Adipose tissue (tissue), 3 donors: ENCODE measurements around the gene RHEBL1. TPM values are rescaled to one million over a fixed set of nuclear protein-coding genes. Genes with fewer than 3 reads are reported as not detected.
A peak's percentile ranks its signal among the peaks of the same experiment; 100 is the strongest.

Experiments used
- H3K27ac ChIP-seq: one replicate; pipeline ENCODE4 v1.5.1; 2013; ENCODE audit warnings: low read depth, low read length
- WGBS, 3 donors: extraction: QIAGEN DNeasy Blood & Tissue Kit; methylation state at CpG; one replicate each; pipeline ENCODE4 v1.1.7; 2013; 5-methylcytosine and 5-hydroxymethylcytosine counted together
- polyA plus RNA-seq, 3 donors: library from polyadenylated mRNA; stranded (reverse); fragments of 200-250 nt; gene quantifications; one replicate each; pipeline ENCODE4 v1.2.3, GENCODE V29; 2013
- donor health status: healthy with polysubstance abuse.
- donor health status: Bipolar disorder and iron deficiency.
- donor health status: healthy.

The RHEBL1 gene, protein sequence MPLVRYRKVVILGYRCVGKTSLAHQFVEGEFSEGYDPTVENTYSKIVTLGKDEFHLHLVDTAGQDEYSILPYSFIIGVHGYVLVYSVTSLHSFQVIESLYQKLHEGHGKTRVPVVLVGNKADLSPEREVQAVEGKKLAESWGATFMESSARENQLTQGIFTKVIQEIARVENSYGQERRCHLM
- 1 to 10 TPM in 1 of 3 donors, under 1 TPM in 2; 0.53 to 2.6 (median 0.55) TPM for polyA plus RNA-seq

DNA sequence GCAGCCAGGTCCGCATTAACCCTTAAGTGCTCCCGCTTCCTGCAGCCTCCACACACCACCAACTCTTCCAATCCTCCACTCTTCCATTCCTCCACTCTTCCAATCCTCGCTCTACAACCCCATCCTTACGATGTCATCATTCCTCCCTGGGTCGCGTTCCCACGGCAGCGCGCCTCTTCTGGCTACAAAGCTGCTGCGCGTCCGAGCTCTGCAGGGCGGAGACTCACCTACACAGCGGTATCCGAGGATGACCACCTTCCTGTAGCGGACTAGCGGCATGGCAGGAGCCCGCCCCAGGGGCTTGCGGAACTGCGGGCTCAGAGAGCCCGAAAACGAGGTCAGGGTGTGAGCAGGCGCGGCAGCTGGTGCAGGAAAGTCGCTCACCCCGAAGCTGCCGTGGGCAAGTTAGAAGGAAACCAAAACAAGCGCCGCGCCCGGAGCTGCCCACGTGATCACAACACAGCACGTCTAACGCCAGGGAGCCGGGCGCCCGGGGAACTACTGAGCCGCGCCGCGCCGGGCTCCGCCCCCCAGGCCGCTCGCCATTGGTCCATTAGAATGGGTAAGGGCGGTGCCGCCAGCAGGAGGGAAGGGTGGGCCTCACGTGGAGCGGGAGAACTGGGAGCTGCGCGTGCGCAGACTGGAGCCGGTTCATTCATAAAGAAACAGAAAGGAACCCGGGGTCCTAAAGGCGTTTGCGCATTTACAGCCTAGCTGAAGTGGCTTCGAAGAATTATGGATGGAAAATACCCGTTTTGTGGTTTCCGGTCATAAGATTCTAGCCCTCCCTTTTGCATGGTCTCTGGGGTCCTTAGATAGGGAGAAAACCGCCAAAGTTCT is at the start of gene RHEBL1:
Gene RHEBL1 (minus strand): TSS at position 473 of the 840 bp plus-strand sequence. CDS start 194 bp downstream, at position 279.
- no peak within 1 kb of the TSS for H3K27ac ChIP-seq

DNA sequence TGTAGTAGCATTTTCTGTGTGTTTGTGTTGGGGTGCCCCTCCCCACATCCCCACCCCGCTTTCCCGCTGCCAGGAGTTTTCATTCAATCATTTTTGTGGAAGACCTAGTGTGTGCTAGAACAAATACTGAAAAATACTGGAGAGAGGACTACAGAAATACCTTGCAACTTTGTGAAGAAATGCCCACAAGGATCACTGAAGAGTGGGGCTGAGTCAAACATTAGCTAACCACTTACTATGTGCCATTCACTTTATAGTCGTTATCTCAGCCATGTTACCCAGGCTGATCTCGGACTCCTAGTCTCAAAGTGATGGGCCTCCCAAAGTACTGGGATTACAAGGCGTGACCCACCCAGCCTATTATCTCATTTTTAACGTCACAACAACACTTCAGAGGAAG is 41.4 kb upstream of the RHEBL1 start:
- 45 to 57% (median 51%) methylated on average over 6 of the region's 6 CpGs for WGBS, 3 donors
- H3K27ac ChIP-seq, result no peak overlapping the region

More for the DNA sequence above, at the start of gene RHEBL1:
- 0 to 1% (median 0%) methylated on average over 60 of the region's 60 CpGs for WGBS, 3 donors

DNA sequence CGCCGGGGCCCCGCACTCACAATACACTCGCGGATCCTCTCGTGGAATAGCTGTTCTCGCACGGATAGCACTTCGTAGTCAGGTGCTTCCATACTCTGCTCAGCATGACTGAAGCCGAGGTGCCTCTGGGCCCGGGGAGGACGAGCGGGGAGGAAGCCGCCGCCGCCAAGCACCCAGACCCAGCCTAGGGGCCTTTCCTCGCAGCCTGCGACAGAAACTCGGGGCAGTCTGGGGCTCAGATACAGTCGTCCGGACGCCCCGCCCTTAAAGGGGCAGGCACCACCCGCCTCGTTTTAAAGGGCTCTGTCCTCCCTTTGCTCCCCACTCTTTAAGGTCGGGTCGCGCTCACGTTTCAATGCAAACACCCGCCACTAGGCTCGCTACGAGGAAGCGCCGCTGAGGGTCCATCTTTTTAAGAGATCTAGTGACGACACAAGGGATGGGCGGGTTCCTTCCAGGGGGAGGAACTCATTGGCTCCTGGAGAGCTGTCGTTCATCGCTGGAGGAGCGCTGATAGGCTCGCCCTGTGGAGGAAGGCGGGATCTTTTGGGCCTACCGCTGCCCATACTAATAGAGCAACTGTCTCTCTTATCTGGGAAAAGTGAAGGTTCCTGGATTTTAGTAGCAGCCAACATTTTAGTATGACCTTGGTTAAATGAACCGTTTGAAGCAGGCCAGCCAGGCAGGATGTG is 40.8 kb upstream of the RHEBL1 start, which contains the start of gene LMBR1L:
Gene LMBR1L (minus strand): TSS at position 384 of the 692 bp plus-strand sequence. CDS start 292 bp downstream, at position 92.
- WGBS, 3 donors, result 0% methylated on average over 43 of the region's 43 CpGs
- H3K27ac ChIP-seq, result peak within 1 kb of the TSS; percentile 48

DNA sequence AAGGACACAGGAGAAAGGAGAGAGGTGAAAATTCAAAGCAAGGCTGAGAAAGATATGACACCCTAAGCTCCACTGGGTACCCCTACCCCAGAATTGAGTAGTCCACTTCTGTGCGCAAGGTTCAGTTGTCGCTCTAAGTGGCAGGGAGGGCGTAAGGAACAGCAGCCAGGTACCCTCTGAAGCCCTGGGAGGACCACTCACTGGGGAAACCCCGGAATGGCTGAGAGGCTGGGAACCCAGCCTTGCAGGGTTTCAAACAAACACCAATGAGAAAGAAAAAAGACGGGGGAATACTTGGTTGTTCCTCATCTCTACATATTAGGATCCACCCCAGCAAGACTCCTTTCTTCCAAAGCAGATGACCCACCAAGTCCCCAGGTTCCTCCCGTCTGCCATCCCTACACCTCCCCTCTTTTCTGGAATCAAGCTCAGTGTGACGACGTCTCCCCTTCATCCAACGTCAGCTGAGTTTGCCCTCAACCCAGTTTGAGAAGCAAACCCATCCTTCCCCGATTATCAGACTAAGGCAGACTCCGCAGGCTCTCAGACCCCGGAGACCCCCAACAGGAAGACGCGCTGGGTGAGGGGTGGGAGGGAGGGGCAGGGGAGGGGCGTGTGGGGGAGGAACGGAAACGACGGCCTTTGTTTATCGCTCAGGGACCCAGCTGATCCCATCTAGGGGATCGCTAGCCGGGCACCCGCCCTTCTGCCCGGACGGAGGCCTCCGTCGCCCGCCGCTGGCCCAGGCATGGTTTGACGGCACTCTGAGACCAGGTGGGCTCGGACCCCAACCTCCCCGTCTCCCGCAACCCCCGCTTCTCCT is 40.1 kb upstream of the RHEBL1 start:
- 3 to 5% (median 4%) methylated on average over 31 to 33 of the region's 33 CpGs for WGBS, 3 donors
- peak overlapping the region; percentile 48 for H3K27ac ChIP-seq

DNA sequence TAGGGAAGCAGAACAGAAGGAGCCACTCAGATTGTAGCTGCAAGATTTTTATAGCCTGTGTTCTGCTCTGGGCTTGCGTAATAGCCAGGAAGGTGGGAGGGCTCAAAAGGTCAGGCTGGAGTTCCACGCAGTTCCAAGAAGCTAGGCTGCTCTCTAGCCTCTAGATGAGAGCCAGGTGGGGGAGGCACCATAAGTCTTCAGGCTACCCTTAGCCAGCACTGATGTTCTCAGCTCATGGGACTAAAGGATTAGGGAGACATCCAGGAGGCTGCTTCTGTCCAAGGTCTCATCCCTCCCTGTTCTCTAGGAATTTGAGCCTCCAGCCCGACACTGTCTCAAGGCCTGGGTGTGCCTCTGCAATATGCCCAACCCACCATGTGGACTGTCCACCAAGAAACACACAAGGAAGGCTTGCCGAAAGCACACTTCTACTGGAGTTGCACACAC is 39.2 kb upstream of the RHEBL1 start:
- 13 to 20% (median 18%) methylated on average over 4 of the region's 4 CpGs for WGBS, 3 donors
- no peak overlapping the region for H3K27ac ChIP-seq

DNA sequence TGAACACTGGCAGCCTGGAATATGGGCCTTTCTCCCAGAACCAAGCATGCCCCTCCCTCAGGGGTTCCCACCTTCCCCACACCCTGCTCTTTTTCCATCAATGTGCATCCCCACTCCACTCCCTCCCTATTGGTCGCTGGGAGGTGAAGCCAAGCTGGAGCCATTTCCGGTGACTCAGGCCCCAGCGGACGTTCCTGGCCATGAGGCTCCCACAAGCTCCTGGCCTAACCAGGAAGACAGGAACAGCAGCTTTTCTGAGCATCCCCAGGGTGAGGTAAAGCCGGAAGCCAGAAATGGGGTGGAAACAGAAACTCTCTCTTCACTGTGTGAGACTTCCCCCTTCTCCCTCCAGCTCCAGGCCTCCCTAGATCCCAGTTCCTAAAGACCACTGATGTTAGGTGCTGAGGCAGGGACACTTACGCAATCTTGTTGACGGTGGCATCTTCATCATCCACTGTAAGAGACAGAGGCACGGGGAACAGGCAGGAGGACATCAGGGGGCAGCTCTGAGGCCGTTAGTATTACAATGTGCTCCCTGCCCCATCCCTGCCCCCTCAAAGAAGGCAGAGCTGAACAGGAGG is 35.8 kb upstream of the RHEBL1 start:
- WGBS, 3 donors, result 53 to 85% (median 58%) methylated on average over 9 of the region's 9 CpGs
- H3K27ac ChIP-seq, result no peak overlapping the region

DNA sequence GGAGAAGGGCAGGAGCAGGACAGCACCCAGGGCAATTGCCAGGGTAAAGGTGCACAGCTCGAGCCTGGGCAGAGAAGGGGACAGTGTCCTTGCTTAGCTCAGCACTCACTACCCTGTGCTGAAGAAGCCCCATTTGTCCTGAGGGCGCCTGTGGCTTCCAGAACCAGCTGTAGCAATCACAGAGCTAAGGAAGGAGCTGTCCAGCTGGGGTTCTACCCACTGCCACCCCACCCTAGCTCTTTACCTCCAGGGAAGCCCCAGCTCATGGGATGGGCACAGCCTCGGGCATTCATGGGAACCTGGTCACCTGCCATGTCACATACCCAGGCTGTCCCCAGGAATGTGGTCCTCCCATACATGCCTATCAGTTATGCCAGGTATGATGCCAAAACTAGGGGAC is 35.0 kb upstream of the RHEBL1 start:
- WGBS, 3 donors, result 63 to 75% (median 70%) methylated on average over 3 of the region's 3 CpGs

DNA sequence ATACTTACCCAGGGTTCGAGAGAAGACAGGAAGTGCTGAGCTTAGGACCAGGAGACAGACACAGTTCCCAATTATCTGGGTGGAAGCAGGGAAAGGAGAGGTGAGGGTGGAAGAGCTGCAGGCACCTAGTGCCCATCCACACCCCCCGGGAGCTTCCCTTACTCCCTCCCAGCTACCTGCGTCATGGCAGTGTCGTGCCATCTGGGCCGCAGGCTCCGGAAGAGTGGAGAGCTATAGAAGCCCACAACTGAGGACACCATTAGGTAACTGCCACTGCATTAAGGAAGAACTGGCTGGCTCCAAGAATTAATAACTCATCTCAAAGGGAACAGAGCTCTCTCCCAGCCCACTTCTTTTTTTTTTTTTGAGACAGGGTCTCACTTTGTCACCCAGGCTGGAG is 30.6 kb upstream of the RHEBL1 start:
- no peak overlapping the region for H3K27ac ChIP-seq
- WGBS, 3 donors, result 93 to 98% (median 96%) methylated on average over 6 of the region's 6 CpGs

More for the DNA sequence above, 35.0 kb upstream of the RHEBL1 start:
- H3K27ac ChIP-seq, result no peak overlapping the region

DNA sequence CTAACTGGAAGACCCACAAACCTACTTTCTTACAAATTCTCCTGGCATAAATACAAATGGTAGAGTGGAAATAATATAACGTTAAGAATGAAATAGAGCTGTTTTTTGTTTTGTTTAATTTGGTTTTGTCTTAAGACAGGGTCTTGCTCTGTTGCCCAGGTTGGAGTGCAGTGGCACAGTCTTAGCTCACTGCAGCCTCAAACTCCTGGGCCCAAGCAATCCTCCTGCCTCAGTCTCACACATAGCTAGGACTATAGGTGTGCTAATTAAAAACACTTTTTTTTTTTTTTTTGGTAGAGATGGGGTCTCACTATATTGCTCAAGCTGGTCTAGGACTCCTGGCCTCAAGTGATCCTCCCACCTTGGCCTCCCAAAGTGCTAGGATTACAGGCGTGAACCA is 28.9 kb upstream of the RHEBL1 start:
- H3K27ac ChIP-seq, result no peak overlapping the region
- 86 to 100% (median 91%) methylated on average over 2 of the region's 2 CpGs for WGBS, 3 donors

DNA sequence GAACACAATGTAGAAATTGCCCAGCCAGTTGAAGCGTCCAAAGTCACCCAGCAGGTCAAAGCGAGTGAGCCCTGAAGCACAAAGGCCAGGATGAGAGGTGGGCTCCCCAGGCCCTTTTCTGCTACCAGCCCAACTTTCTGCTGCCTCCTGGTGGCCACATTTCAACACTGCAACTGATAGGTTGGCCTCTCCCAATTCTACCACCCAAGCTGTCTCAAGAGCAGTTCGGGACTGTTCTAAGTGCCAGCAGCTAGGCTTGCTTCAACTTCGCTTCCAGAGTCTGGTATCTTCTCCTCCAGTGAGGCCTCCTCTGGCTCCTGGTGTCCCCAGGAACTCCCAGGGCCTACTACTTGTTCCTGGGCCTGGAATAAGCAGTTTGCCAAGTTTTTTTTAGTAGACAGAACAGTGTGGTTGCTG is 28.3 kb upstream of the RHEBL1 start:
- H3K27ac ChIP-seq, result no peak overlapping the region
- WGBS, 3 donors, result 63 to 71% (median 66%) methylated on average over 4 of the region's 4 CpGs

DNA sequence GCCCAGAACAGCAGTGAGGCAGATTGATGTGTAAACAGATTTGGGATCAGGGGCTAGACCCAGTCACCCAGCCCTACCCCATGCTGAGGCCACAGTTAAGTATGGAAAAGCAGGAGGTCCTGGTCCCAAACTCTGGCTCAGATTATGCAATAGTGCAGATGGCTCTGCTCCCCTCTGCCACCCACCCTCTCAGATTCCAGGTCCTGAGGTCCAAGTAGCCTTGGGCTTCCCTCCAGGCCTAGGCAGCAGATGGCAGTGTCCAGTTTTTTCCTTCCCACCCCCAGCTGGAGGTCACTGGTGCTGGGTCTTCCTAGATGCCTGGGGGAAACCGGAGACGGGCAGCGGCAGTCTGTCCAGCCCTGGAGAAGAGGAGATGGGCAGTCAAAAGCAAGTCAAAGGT is 27.6 kb upstream of the RHEBL1 start:
- H3K27ac ChIP-seq, result no peak overlapping the region
- WGBS, 3 donors, result 67 to 90% (median 90%) methylated on average over 3 of the region's 3 CpGs

DNA sequence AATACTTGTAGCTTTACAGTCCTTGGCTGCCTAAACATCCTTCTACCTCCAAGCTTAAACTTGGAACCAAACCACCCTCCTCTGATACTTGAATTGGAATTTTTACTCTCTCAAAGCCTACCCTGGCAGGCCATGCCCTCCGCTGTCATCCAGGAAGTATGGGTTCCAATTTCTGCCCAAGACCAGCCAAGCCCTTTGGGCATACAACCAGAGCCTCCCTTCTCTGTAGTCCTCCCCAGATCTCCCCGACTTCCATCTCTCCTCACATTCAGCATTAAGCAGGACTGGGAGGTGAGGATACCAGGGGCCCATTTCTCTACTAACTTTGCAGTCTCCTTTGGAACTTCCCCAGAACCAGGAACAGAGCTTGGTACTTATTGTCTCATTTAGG is 25.2 kb upstream of the RHEBL1 start:
- no peak overlapping the region for H3K27ac ChIP-seq
- 70 to 80% (median 77%) methylated on average over 2 of the region's 2 CpGs for WGBS, 3 donors

DNA sequence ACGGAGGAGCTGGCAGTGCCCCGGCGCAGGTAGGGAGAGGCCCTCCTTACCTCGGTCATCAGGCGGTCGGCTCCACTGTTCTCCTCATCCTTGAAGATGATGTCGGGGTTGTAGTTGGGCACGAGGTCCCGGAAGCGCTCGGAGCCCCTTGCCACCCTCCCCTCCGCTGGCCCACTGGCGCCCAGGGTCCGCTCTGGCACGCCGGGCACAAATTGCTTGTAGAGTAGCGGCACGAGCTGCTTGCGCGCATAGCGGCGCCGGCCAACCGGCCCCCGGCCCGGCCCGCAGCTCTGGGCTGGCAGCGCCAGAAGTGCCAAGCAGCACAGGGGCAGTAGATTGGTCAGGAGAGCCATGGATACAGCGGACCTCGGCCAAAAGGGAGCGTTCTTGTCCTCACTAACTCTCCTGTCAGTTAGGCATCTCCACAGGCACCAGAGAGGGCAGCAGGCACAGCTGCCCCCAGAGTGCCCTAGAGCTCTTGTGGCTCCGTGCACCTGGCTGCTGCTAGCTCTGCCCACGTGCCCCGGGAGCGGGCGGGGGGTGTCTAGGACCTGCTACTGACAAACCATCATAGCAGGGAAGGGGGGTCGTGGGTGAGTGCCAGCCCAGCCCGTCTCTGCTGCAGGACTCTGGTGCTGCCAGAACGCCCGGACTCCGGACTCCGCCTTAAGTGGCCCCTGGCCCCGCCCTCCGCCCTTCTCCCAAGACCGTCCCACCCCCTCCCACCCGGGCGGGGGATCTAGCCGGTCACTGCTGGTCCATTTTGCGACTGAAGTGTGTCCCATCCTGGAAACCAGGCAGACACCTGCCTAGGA is 24.6 kb upstream of the RHEBL1 start, which contains the start of gene DHH:
Gene DHH (minus strand): TSS at position 642 of the 815 bp plus-strand sequence. CDS start 289 bp downstream, at position 353.
- 2 to 4% (median 3%) methylated on average over 43 to 49 of the region's 49 CpGs for WGBS, 3 donors

DNA sequence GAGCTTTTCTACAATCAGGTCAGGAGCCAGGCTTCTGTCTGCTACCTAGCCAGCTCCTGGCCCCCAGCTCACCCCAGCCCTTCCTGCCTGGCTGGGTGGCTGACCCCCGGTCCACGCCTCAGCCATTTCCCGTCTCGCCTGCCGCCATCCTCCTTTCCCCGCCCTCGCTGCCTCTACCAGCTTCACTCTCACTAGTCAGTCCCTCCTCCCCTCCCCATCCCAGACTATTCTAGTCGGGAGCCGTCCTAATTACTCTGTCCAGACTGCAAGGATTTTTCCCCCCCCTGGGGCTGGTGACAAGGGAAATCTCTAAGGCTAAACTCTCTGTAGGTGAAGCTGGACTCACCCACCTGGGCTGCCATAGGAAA is 24.0 kb upstream of the RHEBL1 start:
- 1 to 11% (median 7%) methylated on average over 9 of the region's 9 CpGs for WGBS, 3 donors
- H3K27ac ChIP-seq, result no peak overlapping the region

More for the DNA sequence above, 24.6 kb upstream of the RHEBL1 start, which contains the start of gene DHH:
- H3K27ac ChIP-seq, result no peak within 1 kb of the TSS

DNA sequence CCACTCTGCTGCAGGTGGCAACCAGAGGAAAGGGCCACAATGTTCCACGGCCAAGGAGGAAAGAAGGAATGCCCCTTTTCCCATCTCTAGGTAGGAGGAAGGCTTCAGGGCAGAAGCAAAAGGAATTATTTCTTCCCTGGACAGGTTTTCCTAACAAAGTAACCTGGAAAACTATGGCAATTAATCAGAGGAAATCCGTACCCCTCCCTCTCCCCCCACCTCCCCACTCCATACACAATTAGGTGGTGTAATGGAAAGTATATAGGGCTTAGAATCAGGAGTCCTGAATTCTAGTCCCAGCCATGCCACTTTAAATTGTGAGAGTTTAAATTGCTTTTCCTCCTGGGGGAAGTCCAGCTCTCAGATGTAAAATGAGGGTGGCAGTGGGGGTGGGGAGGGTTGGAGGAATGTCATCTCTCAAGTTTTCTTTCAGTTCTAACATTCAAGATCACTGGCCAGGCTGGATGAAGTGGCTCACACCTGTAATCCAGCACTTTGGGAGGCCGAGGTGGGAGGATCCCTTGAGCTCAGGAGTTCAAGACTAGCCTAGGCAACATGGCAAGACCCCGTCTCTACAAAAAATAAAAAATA is 23.1 kb upstream of the RHEBL1 start:
- WGBS, 3 donors, result 37 to 67% (median 64%) methylated on average over 4 of the region's 4 CpGs
- H3K27ac ChIP-seq, result no peak overlapping the region

DNA sequence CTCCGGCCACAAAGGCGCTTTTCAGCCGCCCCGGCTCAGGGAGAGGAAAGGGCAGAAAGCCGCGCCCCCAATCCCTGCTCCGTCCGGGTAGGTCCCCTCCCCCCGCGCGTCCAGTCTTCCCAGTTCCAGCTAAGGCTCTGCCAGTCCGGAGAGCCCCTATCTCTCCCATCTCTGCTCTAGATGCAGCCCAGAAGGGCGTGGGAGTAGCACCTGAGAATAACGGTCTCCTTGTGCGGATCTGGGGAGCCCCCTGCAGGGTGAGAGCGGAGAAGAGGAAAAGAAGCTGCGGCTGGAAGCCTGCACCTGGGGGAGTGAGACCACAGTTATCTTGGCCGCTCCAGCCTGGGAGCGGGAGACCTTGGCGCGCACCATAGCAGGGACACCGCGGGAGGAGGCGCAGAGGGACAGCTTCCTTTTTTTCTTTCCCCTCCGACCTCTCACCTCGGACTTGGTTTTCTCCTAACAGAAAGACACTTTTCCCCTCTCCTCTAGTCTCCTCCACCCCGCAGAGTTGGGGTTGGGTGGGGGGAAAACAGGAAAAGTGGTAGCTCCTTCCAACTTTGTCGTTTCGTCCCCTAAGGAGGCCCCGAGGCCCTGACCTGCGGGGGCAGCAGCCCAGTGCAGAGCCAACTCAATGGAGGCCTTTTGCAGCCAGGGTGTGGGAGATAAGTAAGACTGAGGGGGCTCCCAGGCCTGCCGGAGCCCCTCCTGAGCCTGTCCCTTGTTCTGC is 22.5 kb upstream of the RHEBL1 start:
- WGBS, 3 donors, result 2 to 4% (median 2%) methylated on average over 31 to 32 of the region's 32 CpGs
- H3K27ac ChIP-seq, result no peak overlapping the region
